ENCODE results near the gene GABRB3.

The GABRB3 gene

GRCh38 chr15:26551473-26551872 lies 221.4 kb downstream of the GABRB3 start:
- no peak for DNase-seq (ENCODE audit: low read depth)

GRCh38 chr15:26550880-26551279 lies 222.0 kb downstream of the GABRB3 start:
- no peak for DNase-seq (ENCODE audit: low read depth)

GRCh38 chr15:26537663-26538062 lies 235.2 kb downstream of the GABRB3 start:
- DNase-seq (ENCODE audit: low read depth), result no peak

GRCh38 chr15:26531489-26531888 lies 241.4 kb downstream of the GABRB3 start:
- DNase-seq (ENCODE audit: low read depth), result no peak

GRCh38 chr15:26525096-26525495 lies 247.8 kb downstream of the GABRB3 start:
- no peak for DNase-seq (ENCODE audit: low read depth)

GRCh38 chr15:26521691-26522198 lies 251.1 kb downstream of the GABRB3 start:
- no peak for DNase-seq (ENCODE audit: low read depth)

- DNase-seq (ENCODE audit: low read depth), result no peak
These were observed 251.7 kb downstream of the GABRB3 start for GRCh38 chr15:26521130-26521529.

- no peak for DNase-seq (ENCODE audit: low read depth)
These were observed 254.0 kb downstream of the GABRB3 start for GRCh38 chr15:26518885-26519284.

GRCh38 chr15:26516102-26516980 lies 256.5 kb downstream of the GABRB3 start:
- DNase-seq (ENCODE audit: low read depth), result no peak

- DNase-seq (ENCODE audit: low read depth), result no peak
These were observed 268.9 kb downstream of the GABRB3 start for GRCh38 chr15:26504009-26504408.
